GM23338 (cell line): Measurements from ENCODE around the gene SERPINI1. TPM values are rescaled to one million over a fixed set of nuclear protein-coding genes. Genes with fewer than 3 reads are reported as not detected.

ENCODE experiments used
- ATAC-seq: fragments of 200-7000 bp; cut with Tn5 transposase; 3 replicates; pipeline ENCODE4 v1.9.1; 2020
- DNase-seq: peaks from one replicate; pipeline ENCODE4 v3.0.0-alpha.2; 2015; ENCODE audit warnings: low spot score
- H2AFZ ChIP-seq: fragments of 200-600 bp; sonication (generic); 2 replicates; pipeline ENCODE4 v1.8.0; 2016; ENCODE audit warnings: antibody characterized with exemption, mild to moderate bottlenecking, moderate library complexity
- H3F3A ChIP-seq: fragments of 200-600 bp; sonication (generic); replicated peaks from 2 replicates; pipeline ENCODE4 v1.8.0; 2017; ENCODE audit warnings: antibody characterized with exemption, mixed run types, low read depth
- H3K27ac ChIP-seq: fragments of 200-600 bp; sonication (generic); 2 replicates; pipeline ENCODE4 v1.6.1; 2016; ENCODE audit warnings: low read depth
- H3K27me3 ChIP-seq: fragments of 200-600 bp; sonication (generic); 2 replicates; pipeline ENCODE4 v1.8.0; 2016; ENCODE audit warnings: mild to moderate bottlenecking, mixed run types, moderate library complexity; ENCODE audit not compliant: insufficient read depth
- H3K36me3 ChIP-seq: fragments of 200-600 bp; sonication (generic); 2 replicates; pipeline ENCODE4 v1.8.0; 2016; ENCODE audit warnings: mild to moderate bottlenecking; ENCODE audit not compliant: insufficient read depth
- H3K4me1 ChIP-seq: fragments of 200-600 bp; sonication (generic); 2 replicates; pipeline ENCODE4 v1.8.0; 2016; ENCODE audit warnings: mild to moderate bottlenecking, moderate library complexity; ENCODE audit not compliant: insufficient read depth
- H3K4me2 ChIP-seq: fragments of 200-600 bp; sonication (generic); 2 replicates; pipeline ENCODE4 v1.7.1; 2017; ENCODE audit warnings: mixed run types
- H3K4me3 ChIP-seq: fragments of 200-600 bp; sonication (generic); 2 replicates; pipeline ENCODE4 v1.6.1; 2016; ENCODE audit warnings: mixed run types
- H3K79me2 ChIP-seq: fragments of 200-600 bp; sonication (generic); replicated peaks from 2 replicates; pipeline ENCODE4 v1.8.0; 2017; ENCODE audit warnings: mild to moderate bottlenecking; ENCODE audit not compliant: insufficient read depth
- H3K9me2 ChIP-seq: fragments of 200-600 bp; sonication (generic); 2 replicates; pipeline ENCODE4 v1.8.0; 2017; ENCODE audit not compliant: insufficient read depth
- H4K20me1 ChIP-seq: fragments of 200-600 bp; sonication (generic); replicated peaks from 2 replicates; pipeline ENCODE4 v1.8.0; 2017; ENCODE audit warnings: mild to moderate bottlenecking; ENCODE audit not compliant: insufficient read depth
- H3K27ac Mint-ChIP-seq: 2 replicates; pipeline ENCODE4 v1.8.0; 2020; ENCODE audit warnings: inconsistent platforms, mild to moderate bottlenecking, moderate library complexity, mixed read lengths
- H3K27me3 Mint-ChIP-seq: 3 replicates; pipeline ENCODE4 v1.8.0; 2022; ENCODE audit warnings: low read depth, mild to moderate bottlenecking, moderate library complexity, mixed read lengths, inconsistent platforms; ENCODE audit not compliant: insufficient read depth, poor library complexity
- H3K36me3 Mint-ChIP-seq: 3 replicates; pipeline ENCODE4 v1.8.0; 2021; ENCODE audit warnings: low read depth, mild to moderate bottlenecking, inconsistent platforms, moderate library complexity, mixed read lengths
- H3K4me1 Mint-ChIP-seq: 3 replicates; pipeline ENCODE4 v1.8.0; 2020; ENCODE audit warnings: mild to moderate bottlenecking, inconsistent platforms, mixed read lengths
- H3K4me3 Mint-ChIP-seq: 3 replicates; pipeline ENCODE4 v1.8.0; 2021; ENCODE audit warnings: moderate library complexity, mild to moderate bottlenecking, inconsistent platforms, mixed read lengths
- H3K9me3 Mint-ChIP-seq: 3 replicates; pipeline ENCODE4 v1.8.0; 2020; ENCODE audit warnings: moderate library complexity, mild to moderate bottlenecking, inconsistent platforms, mixed read lengths
- CREB1 ChIP-seq: fragments of 250-450 bp; sonication (Bioruptor Pico); IDR thresholded peaks from 2 replicates; pipeline ENCODE4 v1.5.0; 2020; ENCODE audit warnings: low read depth, mild to moderate bottlenecking, moderate library complexity
- EZH2 ChIP-seq: fragments of 200-600 bp; sonication (generic); IDR thresholded peaks from one replicate; pipeline ENCODE4 v1.8.0; 2017; ENCODE audit warnings: antibody characterized with exemption, mild to moderate bottlenecking, low read depth; ENCODE audit not compliant: unreplicated experiment
- EZH2phosphoT487 ChIP-seq: fragments of 200-600 bp; sonication (generic); IDR thresholded peaks from one replicate; pipeline ENCODE4 v1.8.1; 2018; ENCODE audit warnings: antibody characterized with exemption; ENCODE audit not compliant: unreplicated experiment
- JUNB ChIP-seq: IDR thresholded peaks from one replicate; pipeline ENCODE4 v1.6.1; 2016; ENCODE audit warnings: antibody characterized with exemption; ENCODE audit not compliant: unreplicated experiment
- NANOG ChIP-seq: IDR thresholded peaks from 2 replicates; pipeline ENCODE4 v1.6.1; 2016; ENCODE audit warnings: antibody characterized with exemption, borderline replicate concordance
- POLR2AphosphoS5 ChIP-seq: IDR thresholded peaks from 2 replicates; pipeline ENCODE4 v1.6.1; 2016; ENCODE audit warnings: antibody characterized with exemption, low read depth
- REST ChIP-seq: IDR thresholded peaks from one replicate; pipeline ENCODE4 v1.6.1; 2018; ENCODE audit warnings: antibody characterized with exemption; ENCODE audit not compliant: unreplicated experiment
- STAT1 ChIP-seq: IDR thresholded peaks from one replicate; pipeline ENCODE4 v1.6.1; 2016; ENCODE audit warnings: antibody characterized with exemption; ENCODE audit not compliant: unreplicated experiment
- ZNF114 ChIP-seq: fragments of 250-450 bp; sonication (Bioruptor Pico); IDR thresholded peaks from 2 replicates; pipeline ENCODE4 v1.5.0; 2020; ENCODE audit warnings: mild to moderate bottlenecking, moderate library complexity
- ZNF331 ChIP-seq: fragments of 250-450 bp; sonication (Bioruptor Pico); IDR thresholded peaks from 2 replicates; pipeline ENCODE4 v1.5.0; 2020; ENCODE audit warnings: low read depth, mild to moderate bottlenecking, moderate library complexity
- ZNF462 ChIP-seq: fragments of 250-450 bp; sonication (Bioruptor Pico); IDR thresholded peaks from 2 replicates; pipeline ENCODE4 v1.5.0; 2020; ENCODE audit warnings: mild to moderate bottlenecking, moderate library complexity
- polyA plus RNA-seq: library from polyadenylated mRNA; unstranded; fragments of >200 nt; fragmentation: Nextera tagmentation; extraction: Ambion mirVana; gene quantifications from 2 replicates; pipeline ENCODE4 v1.2.1, GENCODE V29; 2016
- total RNA-seq: library from RNA; depleted of rRNA; stranded (reverse); fragments of >200 nt; shearing (Covaris generic); gene quantifications from 2 replicates; pipeline ENCODE4 v1.2.3, GENCODE V29; 2014
- TF ChIP-seq, protein P1 (sequence below), 2 experiments: fragments of 200-600 bp in 1 of 2; sonication (generic) in 1 of 2; conservative IDR thresholded peaks; 2 replicates each; pipeline versions ENCODE4 v1.5.1 to v1.6.1; 2016 to 2017; ENCODE audit warnings: antibody characterized with exemption in 2 of 2, low read depth in 2 of 2, mild to moderate bottlenecking in 2 of 2, moderate library complexity in 1 of 2

SERPINI1 gene
- total and polyA plus RNA-seq, 2 experiments from 2014 or later, result 9.2 to 26.6 TPM

DNA sequence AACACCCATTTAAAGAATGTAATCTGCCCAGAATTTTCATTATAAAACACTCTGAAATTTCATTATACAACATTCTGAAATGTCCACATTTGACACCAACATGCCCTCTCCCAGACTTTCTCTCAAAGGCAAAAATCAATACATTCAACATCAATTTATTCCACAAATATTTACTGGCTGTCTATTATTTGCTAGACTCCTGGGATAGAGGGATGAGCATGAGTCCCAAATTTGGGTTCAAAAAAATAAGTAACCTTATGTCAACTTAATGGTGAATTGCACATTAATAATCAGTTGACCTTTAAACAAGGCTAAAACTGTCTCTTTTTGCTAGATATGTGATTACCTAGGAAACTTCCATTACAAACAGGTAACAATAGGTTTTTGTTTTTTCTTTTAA, 109.0 kb downstream of the SERPINI1 start:
- H3K4me3 Mint-ChIP-seq, result no peak overlapping the region
- no peak overlapping the region for H3K27ac ChIP-seq
- H4K20me1 ChIP-seq, result no peaks in the 10 kb centered on the region
- no peaks in the 10 kb centered on the region for H3K27me3 ChIP-seq
- no peak overlapping the region for H3K4me3 ChIP-seq
- no peak overlapping the region for H3K4me2 ChIP-seq
- H3F3A ChIP-seq, result no peaks in the 10 kb centered on the region
- no peaks in the 10 kb centered on the region for H3K9me2 ChIP-seq
- no peak for DNase-seq
- no peaks in the 10 kb centered on the region for H3K36me3 ChIP-seq
- H2AFZ ChIP-seq, result no peak overlapping the region
- no peaks in the 10 kb centered on the region for H3K36me3 Mint-ChIP-seq
- no peaks in the 10 kb centered on the region for H3K9me3 Mint-ChIP-seq
- TF ChIP-seq EZH2phosphoT487 (no peak), EZH2 (no peak), POLR2AphosphoS5 (no peak), CREB1 (no peak), ZNF462 (CRISPR knock-in tag) (no peak), STAT1 (no peak), NANOG (no peak), REST (no peak), JUNB (no peak), ZNF331 (CRISPR knock-in tag) (no peak), ZNF114 (CRISPR knock-in tag) (no peak)
- TF ChIP-seq, protein P1, sequence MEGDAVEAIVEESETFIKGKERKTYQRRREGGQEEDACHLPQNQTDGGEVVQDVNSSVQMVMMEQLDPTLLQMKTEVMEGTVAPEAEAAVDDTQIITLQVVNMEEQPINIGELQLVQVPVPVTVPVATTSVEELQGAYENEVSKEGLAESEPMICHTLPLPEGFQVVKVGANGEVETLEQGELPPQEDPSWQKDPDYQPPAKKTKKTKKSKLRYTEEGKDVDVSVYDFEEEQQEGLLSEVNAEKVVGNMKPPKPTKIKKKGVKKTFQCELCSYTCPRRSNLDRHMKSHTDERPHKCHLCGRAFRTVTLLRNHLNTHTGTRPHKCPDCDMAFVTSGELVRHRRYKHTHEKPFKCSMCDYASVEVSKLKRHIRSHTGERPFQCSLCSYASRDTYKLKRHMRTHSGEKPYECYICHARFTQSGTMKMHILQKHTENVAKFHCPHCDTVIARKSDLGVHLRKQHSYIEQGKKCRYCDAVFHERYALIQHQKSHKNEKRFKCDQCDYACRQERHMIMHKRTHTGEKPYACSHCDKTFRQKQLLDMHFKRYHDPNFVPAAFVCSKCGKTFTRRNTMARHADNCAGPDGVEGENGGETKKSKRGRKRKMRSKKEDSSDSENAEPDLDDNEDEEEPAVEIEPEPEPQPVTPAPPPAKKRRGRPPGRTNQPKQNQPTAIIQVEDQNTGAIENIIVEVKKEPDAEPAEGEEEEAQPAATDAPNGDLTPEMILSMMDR (conservative IDR thresholded peaks at IDR 0.05; ENCODE audit: low read depth in 2 of 2), result no peak
- no peaks in the 10 kb centered on the region for H3K4me1 ChIP-seq
- no peak overlapping the region for H3K27ac Mint-ChIP-seq
- H3K79me2 ChIP-seq, result no peaks in the 10 kb centered on the region
- ATAC-seq, result no peak
- peaks cover 2% of the 10 kb centered on the region for H3K27me3 Mint-ChIP-seq
- no peaks in the 10 kb centered on the region for H3K4me1 Mint-ChIP-seq
